ENCODE data around the gene ASIC2.

ASIC2 gene

DNA sequence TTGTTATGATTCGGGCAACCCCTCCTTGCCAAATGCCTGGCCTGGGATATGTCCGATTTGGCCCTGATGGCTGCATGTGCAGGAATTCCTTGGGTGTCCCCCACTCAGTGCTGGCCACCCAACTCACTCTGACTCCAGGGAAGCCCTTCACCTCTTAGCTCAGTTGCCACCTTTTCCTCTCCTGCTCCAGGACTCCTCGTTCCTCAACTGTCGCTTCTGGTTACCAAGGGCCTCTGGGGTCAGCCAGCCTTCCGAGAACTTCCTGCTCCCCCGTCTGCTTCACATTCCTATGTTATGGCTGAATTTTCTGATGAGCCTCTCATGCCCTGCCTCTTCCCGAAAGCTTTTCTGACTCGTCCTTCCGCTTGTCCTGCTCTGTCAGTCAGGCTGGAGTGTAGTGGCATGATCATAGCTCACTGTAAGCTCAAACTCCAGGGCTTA, 237.9 kb downstream of the ASIC2 start:
- DNase-seq: no peak

GRCh38 chr17:33054412-33054811, 238.7 kb downstream of the ASIC2 start:
- no peak for DNase-seq

- DNase-seq: no peak
Observed at GRCh38 chr17:33053676-33054075, 239.4 kb downstream of the ASIC2 start.

DNA sequence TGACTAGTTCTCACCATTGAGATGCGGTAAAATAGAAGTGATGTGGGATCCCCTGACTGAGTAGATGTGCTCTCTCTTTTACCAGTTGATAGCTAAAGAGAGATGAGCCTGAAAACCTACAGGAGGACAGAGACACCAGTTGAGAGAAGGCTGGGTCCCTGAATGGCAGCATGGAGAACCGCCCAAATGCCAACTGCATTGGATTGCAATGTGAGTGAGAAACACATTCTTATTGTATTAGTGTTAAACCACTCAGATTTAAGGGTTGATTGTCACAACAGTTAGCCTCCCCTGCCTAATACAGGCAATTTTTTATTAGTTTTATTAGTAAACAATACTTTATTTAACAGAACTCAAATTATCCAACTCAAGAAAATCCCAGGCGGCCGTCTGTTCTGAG, 240.2 kb downstream of the ASIC2 start:
- DNase-seq: no peak

GRCh38 chr17:33050611-33051140, 242.4 kb downstream of the ASIC2 start:
- no peak for DNase-seq

- DNase-seq: peak; percentile 29
Observed at GRCh38 chr17:33049781-33050414, 243.2 kb downstream of the ASIC2 start.

DNA sequence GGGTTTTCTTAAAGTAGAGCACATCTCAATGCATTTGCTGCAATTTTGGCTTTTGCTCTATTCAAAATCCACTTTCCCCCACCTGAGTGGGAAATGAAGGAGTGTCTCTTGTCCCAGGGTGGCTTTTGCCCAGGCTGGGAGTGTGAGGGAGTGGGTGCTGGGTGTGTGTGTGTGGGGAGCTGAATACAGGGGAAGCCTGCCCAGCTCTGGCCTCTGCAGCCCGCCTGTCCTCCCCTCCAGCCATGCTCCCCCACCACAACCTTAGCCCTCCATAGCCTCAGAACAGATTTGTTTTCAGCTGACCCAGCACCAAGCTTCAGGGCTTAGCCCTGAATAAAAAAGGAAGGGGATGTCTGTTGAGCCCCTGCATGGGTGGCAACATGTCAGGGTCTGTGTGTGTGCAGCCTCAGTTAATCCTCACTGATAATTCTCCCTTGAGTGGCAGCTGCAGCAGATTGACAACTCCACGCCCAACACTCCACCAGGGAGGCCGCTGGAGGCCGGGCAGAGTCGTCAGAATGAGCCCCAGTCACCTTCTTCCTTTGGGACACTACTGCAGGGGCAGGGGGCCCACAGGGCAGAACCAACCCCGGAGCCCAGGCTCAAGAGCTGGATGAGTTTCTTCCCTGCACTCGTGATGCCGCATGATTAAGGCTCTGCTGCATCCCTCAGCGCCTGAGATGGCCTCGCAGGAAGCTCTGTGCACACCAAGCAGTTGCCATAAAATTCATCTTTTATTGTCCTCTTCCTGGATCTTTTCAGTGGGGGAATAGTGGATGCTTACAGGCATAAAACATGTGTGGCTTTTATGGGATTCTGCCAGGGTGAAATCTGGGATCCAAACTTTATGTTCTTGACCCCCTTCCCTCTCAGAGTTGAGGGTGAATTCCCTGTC, 246.5 kb downstream of the ASIC2 start:
- DNase-seq: no peak

- no peak for DNase-seq
Observed at GRCh38 chr17:33045216-33045615, 247.9 kb downstream of the ASIC2 start.

DNA sequence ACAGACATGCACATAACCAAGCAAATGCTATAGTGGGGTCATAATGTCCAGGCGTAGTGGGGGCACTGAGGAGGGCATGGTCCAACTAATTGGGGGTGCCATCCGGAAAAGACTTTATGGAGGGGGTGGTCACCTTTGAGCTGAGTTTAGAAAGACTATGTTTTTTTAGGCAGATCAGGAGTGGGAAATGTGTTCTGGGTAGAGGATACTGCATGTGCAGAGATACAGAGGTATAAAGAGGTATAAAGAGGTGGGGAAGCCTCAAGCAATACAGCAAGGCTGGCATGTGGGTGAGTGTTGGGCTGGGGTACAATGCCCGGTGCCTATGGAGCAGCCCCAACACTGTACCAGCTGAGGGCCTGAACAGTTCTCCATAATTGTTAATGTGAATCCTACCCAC, 248.3 kb downstream of the ASIC2 start:
- no peak for DNase-seq

DNA sequence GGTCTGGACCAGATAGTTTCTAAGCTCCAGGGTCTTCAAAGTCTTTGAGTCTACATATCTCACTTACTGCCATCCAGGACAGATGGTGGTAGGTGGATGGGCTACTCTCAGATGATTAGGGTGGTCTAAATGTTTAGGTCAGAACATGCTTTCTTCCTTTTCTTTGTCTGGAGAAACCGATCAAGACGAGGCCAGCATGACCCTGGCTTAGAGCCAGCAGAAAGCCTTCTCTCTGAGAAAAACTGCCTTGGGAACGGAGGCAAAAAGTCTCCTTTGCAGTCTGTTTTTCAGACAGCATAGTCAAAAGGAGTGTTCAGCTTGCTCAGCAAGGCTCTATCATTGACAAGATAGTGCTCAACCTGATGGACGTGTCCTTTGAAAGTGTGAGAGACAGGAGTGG, 252.6 kb downstream of the ASIC2 start:
- DNase-seq: no peak

- DNase-seq: no peak
Observed at GRCh38 chr17:33039874-33040273, 253.2 kb downstream of the ASIC2 start.

- DNase-seq: no peak
Observed at GRCh38 chr17:33038740-33039139, 254.4 kb downstream of the ASIC2 start.

GRCh38 chr17:33033176-33033575, 259.9 kb downstream of the ASIC2 start:
- DNase-seq: no peak

- DNase-seq: no peak
Observed at GRCh38 chr17:33028778-33029177, 264.3 kb downstream of the ASIC2 start.

DNA sequence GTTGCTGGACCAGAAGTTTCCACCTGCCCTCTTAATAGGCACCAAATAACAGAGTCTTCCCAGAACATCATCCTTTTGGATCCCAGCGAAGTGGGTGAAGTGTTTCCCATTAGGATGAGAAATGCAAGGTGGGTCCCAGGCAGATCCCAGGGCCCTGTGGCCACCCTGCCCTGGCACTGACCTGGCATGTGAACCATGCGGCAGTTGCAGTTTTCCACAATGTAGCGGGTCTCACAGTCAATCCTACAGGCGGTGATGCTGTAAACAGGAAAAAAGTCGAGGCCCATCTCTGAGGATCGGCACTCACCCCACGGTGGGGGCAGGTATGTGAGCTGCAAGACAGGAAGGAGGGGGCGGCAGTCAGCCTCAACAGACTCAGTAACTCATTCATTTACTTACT, 265.0 kb downstream of the ASIC2 start:
- no peak for DNase-seq

DNA sequence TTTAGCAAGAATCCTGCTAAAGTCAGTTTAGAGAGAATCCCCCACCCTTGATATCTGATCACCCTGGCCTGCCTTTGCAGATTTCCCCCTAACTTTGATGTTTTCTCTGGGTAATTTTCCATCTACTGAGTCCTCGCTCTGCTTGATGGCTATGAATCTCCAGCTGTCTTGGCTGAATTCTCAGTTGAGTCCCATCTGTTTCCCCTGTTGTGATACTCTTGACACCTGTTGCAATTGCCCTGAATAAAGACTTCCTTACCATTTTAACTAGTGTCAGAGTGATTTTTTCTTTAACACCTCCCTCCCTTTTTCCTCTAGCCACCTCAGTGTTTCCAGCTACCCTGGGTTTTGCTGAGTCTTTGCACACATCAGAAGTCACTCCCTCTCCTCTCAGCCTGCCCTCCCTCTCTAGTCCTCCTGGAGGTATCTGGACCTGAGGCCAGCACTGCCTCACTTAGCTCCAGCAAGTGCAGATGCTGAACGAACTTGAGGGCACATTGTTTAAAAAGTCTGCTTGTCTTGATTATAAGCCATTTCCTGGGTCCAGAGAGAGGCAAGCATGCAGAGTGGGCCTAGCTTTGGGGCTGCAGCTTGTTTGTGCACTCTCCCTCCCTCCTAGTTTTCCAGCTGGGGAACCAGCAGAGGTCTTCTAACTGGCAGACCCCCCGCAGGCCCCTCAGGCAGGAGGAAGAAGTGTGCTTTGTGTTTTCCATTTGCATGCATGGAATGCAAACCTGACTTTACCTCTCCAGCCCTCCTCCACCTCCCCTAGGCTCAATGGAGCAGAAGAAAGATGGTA, 268.2 kb downstream of the ASIC2 start:
- DNase-seq: no peak

- no peak for DNase-seq
Observed at GRCh38 chr17:33023790-33024189, 269.3 kb downstream of the ASIC2 start.

DNA sequence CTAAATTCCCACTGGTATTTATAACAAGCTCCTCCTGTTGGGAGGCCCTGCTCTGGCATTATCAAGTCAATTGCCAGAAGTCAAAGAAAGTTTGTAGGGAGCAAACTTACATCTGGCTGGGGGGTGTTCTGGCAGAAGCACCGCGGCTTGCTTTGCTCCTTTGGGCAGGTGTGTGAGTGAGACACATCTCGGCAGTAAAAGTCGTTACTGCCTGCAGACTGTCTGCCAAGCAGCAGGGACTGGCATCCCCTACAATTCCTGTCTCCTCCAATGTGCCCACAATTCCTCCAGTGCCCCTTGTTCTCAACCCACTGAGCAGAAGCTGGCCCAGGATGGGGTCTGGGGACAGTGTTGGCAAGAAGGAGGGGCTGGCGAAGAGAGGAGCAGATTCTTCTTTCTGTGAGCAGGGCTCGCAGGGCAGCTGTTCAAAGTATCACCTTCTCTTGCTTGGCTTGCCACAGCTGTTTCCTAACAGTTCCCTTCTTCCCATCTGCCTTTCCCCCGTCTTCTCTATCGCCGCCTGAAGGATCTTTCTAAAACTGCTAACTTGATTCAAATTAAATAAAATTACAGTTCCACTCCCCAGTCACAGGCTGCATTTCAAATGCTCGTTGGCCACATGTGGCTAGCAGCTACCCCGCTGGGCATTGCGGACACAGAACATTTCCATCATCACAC, 271.2 kb downstream of the ASIC2 start:
- DNase-seq: no peak

DNA sequence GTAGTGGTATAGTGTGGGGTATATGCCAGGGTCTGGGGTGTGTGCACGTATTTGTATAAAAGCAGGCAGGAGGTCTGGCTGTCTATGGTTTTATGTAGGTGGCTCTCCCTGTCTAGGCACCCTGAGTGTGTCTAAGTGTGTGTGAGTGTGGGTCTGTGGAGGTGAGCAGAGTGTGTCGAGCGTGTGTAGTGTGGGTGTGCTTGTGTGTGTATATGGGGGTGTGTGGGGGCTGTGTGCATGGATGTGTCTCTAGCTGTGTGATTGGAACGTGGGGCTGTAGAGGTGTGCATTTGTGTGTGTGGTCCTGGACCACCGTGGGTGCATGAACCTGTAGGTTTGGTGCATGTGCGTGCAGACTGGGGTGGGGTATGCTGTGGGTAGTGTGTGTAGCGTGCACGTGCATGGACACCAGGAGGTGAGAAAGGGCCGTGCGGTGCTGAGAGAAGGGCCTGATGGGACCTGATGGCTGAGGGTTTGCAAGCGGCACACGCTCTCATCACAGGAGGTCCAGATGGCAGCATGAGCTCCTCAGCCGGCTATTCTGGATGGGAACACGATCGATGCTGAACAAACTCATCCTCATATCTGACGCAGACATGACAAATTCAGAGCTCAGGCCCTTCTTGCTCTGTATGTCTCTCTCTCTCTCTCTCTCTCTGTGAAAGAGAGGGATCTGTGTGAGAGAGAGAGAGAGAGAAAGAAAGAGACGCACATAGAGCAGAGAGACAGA, 273.8 kb downstream of the ASIC2 start:
- no peak for DNase-seq

DNA sequence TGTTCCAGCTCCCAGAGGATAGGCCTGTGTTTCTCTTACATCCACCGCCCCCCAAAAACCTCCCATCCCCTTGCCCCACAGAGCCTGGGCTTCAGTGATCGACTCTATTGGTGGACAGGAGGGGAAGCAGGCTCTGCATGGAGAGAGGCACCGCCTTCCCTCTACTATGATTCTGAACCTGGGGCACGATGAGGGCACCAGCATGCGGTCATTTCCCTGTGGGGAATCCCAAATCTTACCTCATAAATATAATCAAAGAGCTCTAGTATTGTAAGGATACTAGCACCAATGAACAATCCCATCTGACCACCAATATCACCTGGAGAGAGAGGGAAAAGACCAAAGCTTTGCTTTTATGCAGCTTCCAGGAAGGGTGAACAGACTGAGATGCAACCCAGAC, 275.7 kb downstream of the ASIC2 start:
- no peak for DNase-seq

- DNase-seq: no peak
Observed at GRCh38 chr17:33016920-33017319, 276.2 kb downstream of the ASIC2 start.

All from activated naive CD4-positive, alpha-beta T cell treated with Interleukin-2 at 50 U/mL for 16 hours (primary cell).